Loucy (cell line): ENCODE results near the gene PRKN.

Experiments
- EZH2phosphoT487 ChIP-seq: fragments of 200-600 bp; IDR thresholded peaks from 2 replicates; pipeline ENCODE4 v1.6.1; 2018; ENCODE audit warnings: antibody characterized with exemption, mild to moderate bottlenecking, moderate library complexity, borderline replicate concordance
- TF ChIP-seq, protein P1 (sequence below): fragments of 200-600 bp; sonication (generic); conservative IDR thresholded peaks from 2 replicates; pipeline ENCODE4 v1.5.1; 2014; ENCODE audit warnings: mild to moderate bottlenecking, antibody characterized with exemption, low read length

DNA sequence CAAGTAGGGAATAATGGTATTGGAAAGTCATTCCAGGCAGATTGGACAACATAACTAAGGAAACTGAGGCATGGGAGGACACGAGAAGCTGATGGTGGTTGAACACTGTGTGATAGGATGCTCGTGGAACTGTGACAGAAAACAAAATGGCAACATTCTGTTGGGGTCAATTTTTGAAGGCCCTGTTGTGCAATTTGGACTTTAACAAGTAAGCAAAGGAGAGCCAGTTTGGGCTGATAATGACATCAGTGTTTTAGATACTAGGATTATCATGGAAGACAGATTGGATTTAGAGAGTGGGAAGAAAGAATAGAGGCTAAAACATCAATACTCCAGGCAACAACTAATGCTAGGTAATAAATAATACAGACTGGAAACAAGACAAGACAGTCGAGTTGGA is 53.1 kb downstream of the PRKN start:
- TF ChIP-seq, protein P1, sequence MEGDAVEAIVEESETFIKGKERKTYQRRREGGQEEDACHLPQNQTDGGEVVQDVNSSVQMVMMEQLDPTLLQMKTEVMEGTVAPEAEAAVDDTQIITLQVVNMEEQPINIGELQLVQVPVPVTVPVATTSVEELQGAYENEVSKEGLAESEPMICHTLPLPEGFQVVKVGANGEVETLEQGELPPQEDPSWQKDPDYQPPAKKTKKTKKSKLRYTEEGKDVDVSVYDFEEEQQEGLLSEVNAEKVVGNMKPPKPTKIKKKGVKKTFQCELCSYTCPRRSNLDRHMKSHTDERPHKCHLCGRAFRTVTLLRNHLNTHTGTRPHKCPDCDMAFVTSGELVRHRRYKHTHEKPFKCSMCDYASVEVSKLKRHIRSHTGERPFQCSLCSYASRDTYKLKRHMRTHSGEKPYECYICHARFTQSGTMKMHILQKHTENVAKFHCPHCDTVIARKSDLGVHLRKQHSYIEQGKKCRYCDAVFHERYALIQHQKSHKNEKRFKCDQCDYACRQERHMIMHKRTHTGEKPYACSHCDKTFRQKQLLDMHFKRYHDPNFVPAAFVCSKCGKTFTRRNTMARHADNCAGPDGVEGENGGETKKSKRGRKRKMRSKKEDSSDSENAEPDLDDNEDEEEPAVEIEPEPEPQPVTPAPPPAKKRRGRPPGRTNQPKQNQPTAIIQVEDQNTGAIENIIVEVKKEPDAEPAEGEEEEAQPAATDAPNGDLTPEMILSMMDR, result no peak
- TF ChIP-seq EZH2phosphoT487, result no peak
